ENCODE results near the gene TGM1.

GRCh38 chr14:24233538-24233866, 29.5 kb downstream of the TGM1 start:
- TF ChIP-seq CTCF (IDR thresholded peaks at IDR 0.05) (no peak), EP300 (IDR thresholded peaks at IDR 0.05) (no peak)

Data from gastroesophageal sphincter (tissue), 3 donors.